GM18861 (cell line): ENCODE results near the gene LPCAT1.
"Not testable (repeated sequence)": the region's sequence is repeated elsewhere in the genome, so short reads cannot be mapped to it uniquely, and the experiment has no call there.

Source experiments
- ATAC-seq: cut with Tn5 transposase; IDR thresholded peaks from one replicate; pipeline ENCODE4 v1.9.1; 2021; ENCODE audit not compliant: unreplicated experiment

The LPCAT1 gene

GRCh38 chr5:1541702-1542400, 18.1 kb upstream of the LPCAT1 start:
- ATAC-seq, result no peak

- ATAC-seq, result no peak
Measured at GRCh38 chr5:1540831-1541701, 17.3 kb upstream of the LPCAT1 start.

- no peak for ATAC-seq
Measured at GRCh38 chr5:1540166-1540565, 16.4 kb upstream of the LPCAT1 start.

GRCh38 chr5:1539393-1540161, 15.8 kb upstream of the LPCAT1 start:
- not testable (repeated sequence) for ATAC-seq

GRCh38 chr5:1538741-1539392, 15.1 kb upstream of the LPCAT1 start:
- ATAC-seq, result no peak

- no peak for ATAC-seq
Measured at GRCh38 chr5:1538276-1538675, 14.5 kb upstream of the LPCAT1 start.

DNA sequence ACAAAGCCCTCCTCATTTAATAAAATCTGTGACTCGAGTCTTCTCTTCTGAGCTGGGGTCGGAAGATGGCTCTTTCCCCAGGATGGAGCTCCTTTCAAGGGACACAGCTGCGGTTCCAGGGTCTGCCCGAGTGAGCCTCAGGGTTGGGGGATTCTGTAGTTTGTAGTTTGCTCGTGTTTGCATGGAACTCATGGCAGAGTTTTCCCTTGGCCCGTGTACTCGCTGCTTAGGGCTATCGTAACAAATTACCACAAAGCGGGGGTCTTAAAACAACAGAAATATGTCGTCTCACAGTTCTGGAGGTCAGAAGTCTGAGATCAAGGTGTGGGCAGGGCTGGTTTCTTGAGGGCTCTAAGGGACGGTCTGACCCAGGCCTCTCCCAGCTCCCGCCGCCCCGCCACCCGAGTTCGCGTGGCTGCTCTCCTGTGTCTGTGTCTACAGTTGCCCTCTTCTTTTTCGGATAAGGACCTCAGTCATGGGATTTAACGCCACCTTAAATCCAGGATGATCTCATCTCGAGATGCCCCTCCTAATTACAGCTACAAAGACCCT, 13.9 kb upstream of the LPCAT1 start:
- ATAC-seq, result no peak

GRCh38 chr5:1536871-1537602, 13.3 kb upstream of the LPCAT1 start:
- no peak for ATAC-seq

- ATAC-seq, result peak; percentile 94
Measured at GRCh38 chr5:1536322-1536845, 12.6 kb upstream of the LPCAT1 start.

- ATAC-seq, result no peak
Measured at GRCh38 chr5:1535646-1536045, 11.9 kb upstream of the LPCAT1 start.

DNA sequence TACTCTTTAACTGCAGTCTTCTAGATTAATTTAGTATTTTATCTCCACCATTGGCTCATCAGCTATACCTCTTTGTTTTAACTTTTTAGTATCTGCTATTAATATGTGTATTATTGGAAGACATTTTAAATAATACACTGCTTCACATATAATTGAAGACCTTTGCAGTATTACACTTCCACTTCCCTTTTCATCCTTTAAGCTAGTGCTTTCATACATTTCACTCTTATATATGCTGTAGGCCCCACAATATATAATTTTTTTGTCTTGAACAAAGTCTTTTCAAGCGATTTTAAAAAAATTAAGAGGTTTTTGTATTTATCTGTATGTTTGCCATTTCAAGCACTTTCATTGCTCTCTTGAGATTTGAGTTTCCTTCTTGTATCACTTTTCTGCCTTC, 8.6 kb upstream of the LPCAT1 start:
- no peak for ATAC-seq

- no peak for ATAC-seq
Measured at GRCh38 chr5:1529498-1529897, 5.7 kb upstream of the LPCAT1 start.

DNA sequence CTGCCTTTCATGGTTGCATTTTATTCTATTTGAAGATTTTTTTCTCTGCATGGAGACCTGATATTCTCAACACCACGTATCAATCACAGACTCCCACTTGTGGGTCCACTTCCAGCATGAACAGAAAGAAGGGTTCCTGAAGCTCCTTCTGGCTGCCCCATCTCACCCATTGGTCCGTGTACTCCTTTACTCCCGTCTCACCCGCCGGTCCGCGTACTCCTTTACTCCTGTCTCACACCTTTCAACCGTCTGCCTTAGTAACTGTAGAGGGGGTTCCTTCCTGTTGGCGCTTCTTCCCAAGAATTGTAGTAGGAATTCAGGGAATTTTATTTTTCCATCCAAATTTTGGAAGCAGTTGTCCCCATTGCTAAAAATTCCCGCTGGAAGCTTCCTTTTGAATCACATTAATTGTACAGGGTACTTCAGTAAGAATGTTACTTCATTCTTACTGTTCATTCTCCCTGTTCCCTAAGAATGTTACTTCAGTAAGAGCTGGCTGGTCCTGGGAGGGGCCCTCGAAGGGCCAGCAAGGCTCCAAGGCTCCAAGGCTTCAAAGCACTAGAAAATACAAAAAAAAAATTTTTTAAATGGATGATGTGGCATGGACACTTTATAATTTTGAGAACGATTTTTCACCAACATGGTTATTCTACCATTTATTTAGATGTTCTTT, 3.9 kb upstream of the LPCAT1 start:
- no peak for ATAC-seq

DNA sequence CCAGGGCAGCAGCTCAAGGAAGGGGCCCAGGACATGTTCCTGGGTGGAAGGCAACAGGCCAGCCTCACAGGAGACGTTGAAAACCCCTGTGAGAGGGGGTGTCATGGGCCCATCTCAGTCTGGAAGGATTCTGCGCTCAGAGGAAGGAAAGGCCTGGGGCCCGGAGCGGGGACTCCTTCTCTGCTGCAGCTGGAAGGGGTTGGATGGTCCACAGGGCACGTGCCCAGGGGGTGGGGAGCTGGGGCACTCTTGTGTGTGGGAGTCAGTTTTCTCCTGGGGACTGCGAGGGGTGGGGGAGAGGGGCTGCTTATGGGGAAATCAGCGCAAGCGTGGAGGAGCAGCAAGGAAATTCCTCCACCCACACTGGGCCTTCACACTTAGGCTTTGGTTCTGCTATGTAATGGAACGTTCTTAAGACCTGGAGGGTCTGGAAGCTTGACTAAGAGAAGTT, 2.9 kb upstream of the LPCAT1 start:
- no peak for ATAC-seq

DNA sequence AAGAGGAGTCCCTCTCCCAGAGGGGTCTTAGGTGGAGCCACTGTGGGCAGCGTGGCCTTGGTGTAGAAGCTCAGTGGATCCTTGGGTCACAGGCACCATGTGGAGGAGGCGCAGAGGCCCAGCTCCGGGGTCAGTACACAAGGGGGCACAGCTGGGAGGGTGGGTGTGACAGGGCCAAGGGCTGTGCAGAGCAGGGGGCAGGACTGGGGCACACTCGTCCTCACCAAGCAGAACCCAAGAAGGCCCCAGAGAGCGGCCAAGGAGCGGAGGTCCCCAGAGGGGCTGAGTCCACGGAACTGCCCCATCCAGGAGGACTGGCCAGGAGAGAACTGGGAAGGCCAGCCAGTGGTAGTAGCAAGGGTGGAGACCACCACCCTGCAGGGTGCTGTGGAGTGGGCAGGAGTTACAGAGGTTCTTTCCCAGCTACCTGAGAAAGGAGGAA, 2.5 kb upstream of the LPCAT1 start:
- ATAC-seq, result no peak

GRCh38 chr5:1525624-1526189, 1.9 kb upstream of the LPCAT1 start:
- ATAC-seq, result no peak

DNA sequence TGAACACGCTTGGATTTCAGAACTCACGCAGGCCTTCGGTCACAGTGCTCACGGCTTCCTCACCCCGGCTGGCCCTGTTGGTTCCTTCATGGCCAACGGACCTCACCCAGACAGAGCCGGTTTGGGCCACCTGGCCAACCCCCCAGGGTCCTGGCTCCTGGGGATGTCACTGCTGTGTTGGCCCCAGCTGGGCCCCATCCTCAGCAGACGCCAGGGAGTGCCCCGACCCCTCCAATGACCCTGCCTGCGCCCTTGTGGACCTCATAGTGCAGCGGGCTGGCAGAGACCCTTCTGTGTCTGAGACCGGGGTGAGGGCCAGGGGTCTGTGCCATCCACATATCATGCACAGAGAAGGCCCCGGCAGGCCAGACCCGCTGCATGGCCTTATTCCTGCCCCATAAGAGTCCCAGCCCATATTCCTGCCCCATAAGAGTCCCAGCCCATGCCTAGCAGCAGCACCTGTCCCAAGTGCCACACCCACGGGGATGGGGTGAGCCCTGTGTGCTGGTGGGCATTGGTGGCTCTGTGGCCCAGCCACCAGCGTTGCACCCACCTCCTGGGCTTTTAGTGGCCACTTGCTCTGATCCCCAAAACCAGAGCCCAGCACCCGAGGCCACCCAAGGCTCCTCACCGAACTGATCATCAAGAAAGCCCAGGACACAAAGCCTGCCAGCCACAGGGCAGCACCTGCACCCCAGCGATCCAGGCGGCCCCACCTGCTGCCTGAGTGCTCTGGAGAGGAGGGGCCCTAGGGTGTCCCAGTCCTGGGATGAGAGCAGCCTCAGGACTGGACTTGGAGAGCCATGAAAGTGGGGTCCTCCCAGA, 1.3 kb upstream of the LPCAT1 start:
- ATAC-seq, result no peak

GRCh38 chr5:1524481-1524798, 680 bp upstream of the LPCAT1 start:
- no peak for ATAC-seq
